Dendritic cell treated with granulocyte-macrophage colony-stimulating factor and Interleukin-4, amounts not matched to agents 40 ng/mL and 50 ng/mL, for 4 days (primary cell): ENCODE measurements around the gene ULK2.
"Not testable (repeated sequence)": the region's sequence is repeated elsewhere in the genome, so short reads cannot be mapped to it uniquely, and the experiment has no call there.

Experiments used
- H3K27ac Mint-ChIP-seq: one replicate; pipeline ENCODE4 v1.8.0; 2022; ENCODE audit warnings: mild to moderate bottlenecking, mixed read lengths
- H3K27me3 Mint-ChIP-seq: one replicate; pipeline ENCODE4 v1.8.0; 2022; ENCODE audit warnings: mild to moderate bottlenecking, mixed read lengths
- H3K36me3 Mint-ChIP-seq: one replicate; pipeline ENCODE4 v1.8.0; 2022; ENCODE audit warnings: low read depth, mixed read lengths
- H3K4me1 Mint-ChIP-seq: one replicate; pipeline ENCODE4 v1.8.0; 2022; ENCODE audit warnings: low read depth, mixed read lengths
- H3K4me3 Mint-ChIP-seq: one replicate; pipeline ENCODE4 v1.8.0; 2022; ENCODE audit warnings: mild to moderate bottlenecking, moderate library complexity, mixed read lengths
- H3K9me3 Mint-ChIP-seq: one replicate; pipeline ENCODE4 v1.8.0; 2022; ENCODE audit warnings: mixed read lengths
- intact Hi-C: fragments of 100-400 bp; cut with micrococcal nuclease; formaldehyde crosslinking; loops from one replicate; pipeline ENCODE4 v1.15.0; 2022

The ULK2 gene

GRCh38 chr17:19867329-19868078 lies at the start of gene ULK2:
Gene ULK2 (minus strand): TSS chr17:19867936. CDS start chr17:19867417, 519 bp downstream.
- Mint-ChIP-seq H3K36me3 (peaks cover 16% of the 10 kb centered on the region), H3K27ac (peak within 1 kb of the TSS; percentile 76), H3K4me3 (peak within 1 kb of the TSS; percentile 89), H3K9me3 (no peaks in the 10 kb centered on the region), H3K4me1 (peaks cover 12% of the 10 kb centered on the region), H3K27me3 (no peaks in the 10 kb centered on the region)
- intact Hi-C loops: loop anchor here (2.0 to 5.0 kb wide), 2 partner anchors 37 to 55 kb away; no protein-coding TSS in a partner anchor

DNA sequence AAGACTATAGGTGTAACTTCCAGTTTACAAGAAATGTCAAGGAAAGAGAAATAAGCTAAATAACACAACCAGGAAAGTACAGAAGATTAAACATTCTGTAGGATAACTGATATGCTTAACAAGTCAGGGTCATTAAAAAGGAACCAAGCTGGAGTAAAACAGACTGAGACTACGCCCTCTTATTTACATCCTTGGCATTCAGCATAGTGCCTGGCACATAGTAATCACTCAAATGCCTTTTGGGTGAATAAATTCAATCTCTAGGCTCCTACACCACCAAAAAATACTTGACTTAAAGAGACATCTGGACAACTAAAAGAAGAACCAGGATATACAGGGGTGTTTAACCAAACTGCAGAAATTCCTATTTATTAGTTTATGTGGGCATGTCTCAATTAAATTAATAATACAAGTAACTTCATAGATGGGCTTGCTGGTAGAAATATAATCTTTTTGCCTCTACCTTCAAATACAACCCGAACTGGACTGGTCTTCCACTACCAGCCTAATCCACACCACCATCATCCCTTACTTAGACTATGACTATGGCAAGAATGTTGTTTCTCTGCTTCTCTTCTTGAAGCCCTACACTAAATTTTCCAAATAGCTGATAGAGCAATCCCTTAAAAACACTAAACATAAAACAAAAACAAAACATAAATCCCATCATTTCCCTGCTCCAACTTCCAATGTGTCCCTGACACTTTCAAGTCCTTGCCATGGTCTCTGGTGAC lies 47.7 kb upstream of the ULK2 start:
- Mint-ChIP-seq H3K27me3 (no peaks in the 10 kb centered on the region), H3K4me3 (no peak overlapping the region), H3K4me1 (peaks cover 6% of the 10 kb centered on the region), H3K36me3 (peaks cover 94% of the 10 kb centered on the region), H3K27ac (peak overlapping the region; percentile 4), H3K9me3 (no peaks in the 10 kb centered on the region)
- intact Hi-C loops: no loop called here

GRCh38 chr17:19911033-19911432 lies 43.3 kb upstream of the ULK2 start:
- Mint-ChIP-seq H3K4me1 (peaks cover 17% of the 10 kb centered on the region), H3K4me3 (no peak overlapping the region), H3K9me3 (no peaks in the 10 kb centered on the region), H3K27me3 (no peaks in the 10 kb centered on the region), H3K27ac (no peak overlapping the region), H3K36me3 (peaks cover 97% of the 10 kb centered on the region)
- intact Hi-C loops: no loop called here

GRCh38 chr17:19909139-19909538 lies 41.4 kb upstream of the ULK2 start:
- Mint-ChIP-seq H3K27ac (no peak overlapping the region), H3K36me3 (peaks cover 89% of the 10 kb centered on the region), H3K4me1 (peaks cover 22% of the 10 kb centered on the region), H3K27me3 (no peaks in the 10 kb centered on the region), H3K4me3 (no peak overlapping the region), H3K9me3 (no peaks in the 10 kb centered on the region)
- intact Hi-C loops: no loop called here

DNA sequence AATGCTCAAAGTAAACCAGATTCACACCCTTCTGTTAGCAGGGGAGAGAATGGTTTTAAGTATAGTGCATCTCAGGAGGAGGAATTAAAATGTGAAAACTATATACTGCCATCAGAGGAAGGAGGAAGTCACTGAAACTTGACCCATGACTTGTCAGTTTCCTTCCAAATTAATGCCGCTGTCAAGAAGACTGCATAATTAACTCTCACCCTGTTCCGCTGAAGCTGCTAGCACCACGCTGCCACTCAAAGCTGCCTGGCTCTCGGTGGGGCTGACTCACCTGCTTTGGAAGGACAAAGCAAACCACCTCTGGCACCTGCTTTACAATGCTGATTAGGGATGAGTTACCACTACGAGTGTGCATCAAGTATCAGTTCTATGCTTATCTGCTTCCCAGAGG lies 37.8 kb upstream of the ULK2 start:
- Mint-ChIP-seq H3K4me3 (peak overlapping the region; percentile 32), H3K36me3 (peaks cover 92% of the 10 kb centered on the region), H3K27me3 (no peaks in the 10 kb centered on the region), H3K27ac (peak overlapping the region; percentile 74), H3K9me3 (no peaks in the 10 kb centered on the region), H3K4me1 (peaks cover 31% of the 10 kb centered on the region)
- intact Hi-C loops: loop anchor here (2.0 kb wide), 1 partner anchor 39 kb away; the partner anchor contains the start of gene ULK2

DNA sequence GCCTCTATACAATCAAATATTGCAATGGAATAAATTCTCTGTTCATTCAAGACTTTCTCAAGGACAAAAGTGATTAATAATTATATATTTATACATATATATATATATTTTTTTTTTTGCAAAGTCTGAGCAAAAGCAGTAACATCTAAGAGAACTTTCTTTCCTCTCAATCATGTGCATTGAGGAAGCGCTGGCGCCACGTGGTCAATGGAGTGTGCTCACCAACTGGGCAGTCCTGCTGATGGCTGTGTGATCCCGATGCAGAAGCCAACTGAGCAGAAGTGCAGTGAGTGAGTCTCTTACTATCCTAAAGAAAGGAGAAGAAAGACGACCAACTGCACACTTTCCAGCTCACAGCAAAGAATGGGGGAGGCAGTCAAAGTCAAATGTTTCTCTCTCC lies 37.2 kb upstream of the ULK2 start:
- Mint-ChIP-seq H3K4me1 (peaks cover 31% of the 10 kb centered on the region), H3K4me3 (no peak overlapping the region), H3K27me3 (no peaks in the 10 kb centered on the region), H3K36me3 (peaks cover 92% of the 10 kb centered on the region), H3K9me3 (no peaks in the 10 kb centered on the region), H3K27ac (peak overlapping the region; percentile 74)
- intact Hi-C loops: loop anchor here (2.0 kb wide), 1 partner anchor 38 kb away; the partner anchor contains the start of gene ULK2

- Mint-ChIP-seq H3K36me3 (peaks cover 92% of the 10 kb centered on the region), H3K27ac (no peak overlapping the region), H3K9me3 (no peaks in the 10 kb centered on the region), H3K4me1 (peaks cover 31% of the 10 kb centered on the region), H3K27me3 (no peaks in the 10 kb centered on the region), H3K4me3 (no peak overlapping the region)
- intact Hi-C loops: loop anchor here (2.0 kb wide), 1 partner anchor 38 kb away; the partner anchor contains the start of gene ULK2
These were observed 36.7 kb upstream of the ULK2 start for GRCh38 chr17:19904412-19904811.

GRCh38 chr17:19900809-19901208 lies 33.1 kb upstream of the ULK2 start:
- Mint-ChIP-seq H3K27ac (no peak overlapping the region), H3K4me3 (no peak overlapping the region), H3K27me3 (peaks cover 1% of the 10 kb centered on the region), H3K4me1 (peaks cover 26% of the 10 kb centered on the region), H3K9me3 (no peaks in the 10 kb centered on the region), H3K36me3 (peaks cover 68% of the 10 kb centered on the region)
- intact Hi-C loops: no loop called here

GRCh38 chr17:19897903-19898302 lies 30.2 kb upstream of the ULK2 start:
- peaks cover 9% of the 10 kb centered on the region for H3K4me1 Mint-ChIP-seq

GRCh38 chr17:19897090-19897837 lies 29.5 kb upstream of the ULK2 start:
- intact Hi-C loops: no loop called here
- Mint-ChIP-seq H3K9me3 (no peaks in the 10 kb centered on the region), H3K27me3 (peaks cover 2% of the 10 kb centered on the region), H3K4me1 (peaks cover 9% of the 10 kb centered on the region), H3K27ac (peak overlapping the region; percentile 2), H3K36me3 (peaks cover 44% of the 10 kb centered on the region), H3K4me3 (no peak overlapping the region)

More at GRCh38 chr17:19897903-19898302, 30.2 kb upstream of the ULK2 start:
- H3K36me3 Mint-ChIP-seq: peaks cover 50% of the 10 kb centered on the region
- H3K27ac Mint-ChIP-seq: peak overlapping the region; percentile 2
- H3K27me3 Mint-ChIP-seq: peaks cover 2% of the 10 kb centered on the region
- intact Hi-C loops: no loop called here
- H3K9me3 Mint-ChIP-seq: no peaks in the 10 kb centered on the region
- H3K4me3 Mint-ChIP-seq: no peak overlapping the region

GRCh38 chr17:19896679-19897078 lies 28.9 kb upstream of the ULK2 start:
- intact Hi-C loops: no loop called here
- Mint-ChIP-seq H3K36me3 (peaks cover 38% of the 10 kb centered on the region), H3K4me1 (peaks cover 9% of the 10 kb centered on the region), H3K27ac (no peak overlapping the region), H3K4me3 (no peak overlapping the region), H3K27me3 (peaks cover 2% of the 10 kb centered on the region), H3K9me3 (no peaks in the 10 kb centered on the region)

DNA sequence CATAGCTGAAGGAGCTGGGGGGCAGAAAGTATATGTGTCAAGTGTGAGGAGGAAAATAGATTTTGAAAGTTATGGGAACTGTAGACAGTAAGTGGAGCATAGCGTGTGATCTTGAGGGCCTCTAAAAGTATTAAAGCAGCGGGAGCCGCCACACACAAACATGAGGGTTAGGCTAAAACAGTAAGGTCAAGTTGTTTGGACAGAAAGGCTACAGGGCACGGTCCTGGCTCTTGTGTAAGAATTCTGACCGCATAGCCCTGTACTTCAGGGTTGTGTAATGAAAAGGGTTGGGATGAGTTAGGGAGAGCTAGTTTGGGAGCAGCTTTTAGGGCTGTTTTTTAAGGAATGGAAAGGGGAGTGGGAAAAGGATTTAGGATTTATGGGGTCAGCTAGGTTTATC lies 22.8 kb upstream of the ULK2 start:
- H3K4me3 Mint-ChIP-seq, H3K36me3 Mint-ChIP-seq, H3K27me3 Mint-ChIP-seq, H3K9me3 Mint-ChIP-seq, H3K27ac Mint-ChIP-seq, intact Hi-C loops, H3K4me1 Mint-ChIP-seq: not testable (repeated sequence)

GRCh38 chr17:19890001-19890400 lies 22.3 kb upstream of the ULK2 start:
- H3K36me3 Mint-ChIP-seq, intact Hi-C loops, H3K4me3 Mint-ChIP-seq, H3K27ac Mint-ChIP-seq, H3K4me1 Mint-ChIP-seq, H3K9me3 Mint-ChIP-seq, H3K27me3 Mint-ChIP-seq: not testable (repeated sequence)

- peak overlapping the region; percentile 20 for H3K27ac Mint-ChIP-seq
- intact Hi-C loops: no loop called here
- no peak overlapping the region for H3K4me3 Mint-ChIP-seq
- peaks cover 5% of the 10 kb centered on the region for H3K4me1 Mint-ChIP-seq
- no peaks in the 10 kb centered on the region for H3K27me3 Mint-ChIP-seq
- H3K36me3 Mint-ChIP-seq: no peaks in the 10 kb centered on the region
- H3K9me3 Mint-ChIP-seq: no peaks in the 10 kb centered on the region
These were observed 18.4 kb upstream of the ULK2 start for GRCh38 chr17:19886116-19886515.
